ENCODE data around the gene CDT1.

DNA sequence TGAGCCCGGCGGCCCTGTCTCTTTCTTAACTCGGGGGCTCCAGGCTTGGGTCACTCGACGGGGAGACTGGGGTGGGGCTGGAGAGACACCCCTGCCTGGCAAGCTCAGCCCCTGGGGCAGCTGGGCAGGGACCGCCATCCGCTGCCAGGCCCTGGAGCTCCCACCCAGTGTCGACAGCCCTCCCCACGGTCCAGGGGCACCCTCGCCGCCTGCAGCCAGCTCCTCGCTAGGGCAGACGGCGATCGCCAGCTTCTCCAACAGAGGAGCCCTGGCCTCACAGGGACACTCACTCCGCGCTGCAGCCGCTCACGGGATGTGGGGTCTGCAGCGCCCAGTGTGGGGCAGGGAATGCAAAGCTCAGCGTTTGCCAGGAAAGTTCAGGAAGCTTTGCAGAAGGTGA is 24.1 kb downstream of the CDT1 start:
- no peak for TF ChIP-seq CTCF (IDR thresholded peaks at IDR 0.05)
- no peak for TF ChIP-seq EP300 (IDR thresholded peaks at IDR 0.05)

All from tibial nerve (tissue), 4 donors.